ENCODE measurements around the gene IER5L.

IER5L gene

GRCh38 chr9:129195606-129196005 is 17.5 kb upstream of the IER5L start:
- Histone ChIP-seq H3K9me2 (replicated peaks; ENCODE audit: insufficient read depth, low read length) (no peaks in the 10 kb centered on the region), H3K79me2 (ENCODE audit: insufficient read depth, low read length) (no peaks in the 10 kb centered on the region), H2AFZ (ENCODE audit: low read depth, low read length, severe bottlenecking) (no peak overlapping the region), H3K27ac (ENCODE audit: low read depth, low read length) (no peak overlapping the region), H3F3A (ENCODE audit: insufficient read depth) (no peaks in the 10 kb centered on the region), H3K4me3 (ENCODE audit: insufficient read depth, low read length, poor library complexity, severe bottlenecking) (no peak overlapping the region), H3K4me2 (ENCODE audit: low read depth, low read length, poor library complexity, severe bottlenecking) (no peak overlapping the region), H4K20me1 (ENCODE audit: low read depth, low read length) (no peaks in the 10 kb centered on the region), H3K27me3 (ENCODE audit: low read length) (no peaks in the 10 kb centered on the region), H3K36me3 (ENCODE audit: low read length) (no peaks in the 10 kb centered on the region), H3K9ac (ENCODE audit: low read length) (no peak overlapping the region), H3K9me3 (ENCODE audit: insufficient read depth, low read length) (no peaks in the 10 kb centered on the region)
- TF ChIP-seq CTCF (IDR thresholded peaks at IDR 0.05; ENCODE audit: insufficient read depth, low read length, poor library complexity, severe bottlenecking) (no peak), EZH2phosphoT487 (conservative IDR thresholded peaks at IDR 0.05; ENCODE audit: low read length) (no peak)

GRCh38 chr9:129194221-129194620 is 16.2 kb upstream of the IER5L start:
- H3K4me3 ChIP-seq (ENCODE audit: insufficient read depth, low read length, poor library complexity, severe bottlenecking) = no peak overlapping the region
- no peaks in the 10 kb centered on the region for H4K20me1 ChIP-seq (ENCODE audit: low read depth, low read length)
- H3K9me3 ChIP-seq (ENCODE audit: insufficient read depth, low read length) = no peaks in the 10 kb centered on the region
- TF ChIP-seq CTCF (IDR thresholded peaks at IDR 0.05; ENCODE audit: insufficient read depth, low read length, poor library complexity, severe bottlenecking) (no peak), EZH2phosphoT487 (conservative IDR thresholded peaks at IDR 0.05; ENCODE audit: low read length) (no peak)
- no peaks in the 10 kb centered on the region for H3K79me2 ChIP-seq (ENCODE audit: insufficient read depth, low read length)
- H3K9ac ChIP-seq (ENCODE audit: low read length) = no peak overlapping the region
- no peak overlapping the region for H3K4me2 ChIP-seq (ENCODE audit: low read depth, low read length, poor library complexity, severe bottlenecking)
- no peaks in the 10 kb centered on the region for H3K36me3 ChIP-seq (ENCODE audit: low read length)
- H3F3A ChIP-seq (ENCODE audit: insufficient read depth) = no peaks in the 10 kb centered on the region
- H2AFZ ChIP-seq (ENCODE audit: low read depth, low read length, severe bottlenecking) = no peak overlapping the region
- no peaks in the 10 kb centered on the region for H3K27me3 ChIP-seq (ENCODE audit: low read length)
- no peak overlapping the region for H3K27ac ChIP-seq (ENCODE audit: low read depth, low read length)
- no peaks in the 10 kb centered on the region for H3K9me2 ChIP-seq (replicated peaks; ENCODE audit: insufficient read depth, low read length)

- H3K9me2 ChIP-seq (replicated peaks; ENCODE audit: insufficient read depth, low read length) = no peaks in the 10 kb centered on the region
- no peaks in the 10 kb centered on the region for H3F3A ChIP-seq (ENCODE audit: insufficient read depth)
Observed at GRCh38 chr9:129193655-129194054, 15.6 kb upstream of the IER5L start.

More at GRCh38 chr9:129193655-129194054, 15.6 kb upstream of the IER5L start:
- H3K79me2 ChIP-seq (ENCODE audit: insufficient read depth, low read length) = no peaks in the 10 kb centered on the region
- TF ChIP-seq EZH2phosphoT487 (conservative IDR thresholded peaks at IDR 0.05; ENCODE audit: low read length) = no peak
- no peak for TF ChIP-seq CTCF (IDR thresholded peaks at IDR 0.05; ENCODE audit: insufficient read depth, low read length, poor library complexity, severe bottlenecking)
- H3K27me3 ChIP-seq (ENCODE audit: low read length) = no peaks in the 10 kb centered on the region
- no peaks in the 10 kb centered on the region for H3K9me3 ChIP-seq (ENCODE audit: insufficient read depth, low read length)
- no peak overlapping the region for H2AFZ ChIP-seq (ENCODE audit: low read depth, low read length, severe bottlenecking)
- no peak overlapping the region for H3K4me2 ChIP-seq (ENCODE audit: low read depth, low read length, poor library complexity, severe bottlenecking)
- H3K9ac ChIP-seq (ENCODE audit: low read length) = no peak overlapping the region
- H3K36me3 ChIP-seq (ENCODE audit: low read length) = no peaks in the 10 kb centered on the region
- no peaks in the 10 kb centered on the region for H4K20me1 ChIP-seq (ENCODE audit: low read depth, low read length)
- no peak overlapping the region for H3K27ac ChIP-seq (ENCODE audit: low read depth, low read length)
- no peak overlapping the region for H3K4me3 ChIP-seq (ENCODE audit: insufficient read depth, low read length, poor library complexity, severe bottlenecking)

All from SU-DHL-6 (cell line).